Activated T-helper 9 cell treated with anti-CD3 and anti-CD28 coated beads, Interleukin-2, amount 50 U/mL, for 16 hours (primary cell): ENCODE results near the gene AQP4.

Source experiments
- DNase-seq: peaks from one replicate; pipeline ENCODE4 v3.0.0-alpha.2; 2020; ENCODE audit warnings: low read depth

AQP4 gene

GRCh38 chr18:26839609-26840008, 25.9 kb downstream of the AQP4 start:
- DNase-seq, result no peak

DNA sequence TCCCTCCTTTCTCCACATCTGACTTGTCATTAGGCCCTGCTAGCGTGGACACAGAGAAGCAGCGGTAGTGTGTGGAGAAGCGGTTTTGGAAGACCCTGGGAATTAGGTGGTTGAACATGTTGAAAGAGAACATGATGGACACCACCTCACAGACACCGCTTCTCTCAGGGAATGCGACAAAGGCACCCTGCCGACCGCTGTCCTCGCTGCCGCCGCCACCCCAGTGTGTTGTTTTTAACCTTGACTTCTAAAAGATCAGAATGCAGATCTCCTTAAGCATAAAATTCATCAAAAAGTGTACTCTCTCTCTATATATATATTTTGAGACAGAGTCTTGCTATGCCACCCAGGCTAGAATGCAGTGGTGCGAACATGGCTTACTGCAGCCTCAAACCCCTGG, 33.2 kb downstream of the AQP4 start:
- DNase-seq, result no peak

DNA sequence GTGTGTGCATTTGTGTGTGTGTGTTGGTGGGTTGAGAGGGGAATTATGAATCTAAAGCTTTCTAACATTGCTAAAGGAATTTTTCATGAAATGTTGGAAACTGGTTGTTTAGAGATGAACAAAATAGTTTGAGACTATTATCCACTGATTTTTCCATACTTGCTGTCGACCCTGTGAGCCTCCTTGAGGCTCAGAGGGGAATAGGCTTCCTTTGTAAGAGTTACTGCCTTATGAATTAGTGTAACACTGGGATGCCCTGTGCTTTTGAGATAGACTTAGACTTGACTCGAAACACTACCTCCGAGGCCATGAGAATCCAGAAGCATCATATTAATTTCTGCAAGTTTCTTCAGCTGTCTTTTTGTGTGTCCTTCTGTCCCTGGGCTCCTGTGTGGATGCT, 37.9 kb downstream of the AQP4 start:
- DNase-seq, result no peak

DNA sequence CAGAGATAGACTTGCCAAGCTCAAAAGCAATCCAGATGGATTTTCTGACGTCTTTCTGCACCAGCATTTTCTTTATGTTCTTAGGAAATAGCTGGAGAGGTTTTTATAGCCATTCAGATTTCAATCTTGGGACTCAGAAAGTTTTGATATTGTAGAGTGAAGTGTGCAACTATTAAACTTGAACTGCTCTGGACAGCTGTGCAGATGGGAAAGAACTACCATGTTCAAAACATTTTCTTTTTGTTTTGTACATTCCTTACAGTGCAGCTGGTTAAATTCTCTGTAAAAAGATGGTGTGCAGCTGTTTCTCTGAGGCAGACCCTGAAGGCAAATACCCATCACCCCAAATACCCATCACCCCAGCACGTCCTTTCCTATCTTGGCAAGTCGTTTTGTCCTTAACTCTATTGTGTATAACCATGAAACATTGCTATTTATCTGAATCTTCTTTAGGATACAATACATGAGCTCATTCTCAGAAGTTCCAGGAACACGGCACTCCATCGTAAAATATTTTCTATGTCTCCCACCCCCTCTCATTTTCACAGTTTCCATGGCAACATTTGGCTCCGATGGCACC, 38.8 kb downstream of the AQP4 start:
- DNase-seq, result no peak

DNA sequence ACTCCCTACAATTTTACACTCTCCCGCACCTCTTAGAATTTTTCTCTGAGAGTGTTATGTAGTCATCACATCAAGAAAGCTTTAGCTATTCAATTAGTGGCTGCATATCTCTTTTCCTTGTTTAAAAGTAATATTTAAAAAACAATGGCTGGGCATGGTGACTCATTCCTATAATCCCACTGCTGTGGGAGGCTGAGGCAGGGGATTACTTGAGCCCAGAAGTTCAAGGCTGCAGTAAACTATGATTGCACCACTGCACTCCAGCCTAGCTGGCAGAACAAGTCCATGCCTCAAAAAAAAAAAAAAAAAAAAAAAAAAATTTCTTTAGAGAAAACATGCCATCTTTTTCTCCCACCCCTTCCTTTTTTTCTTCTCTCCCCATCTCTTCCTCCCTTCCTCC, 44.3 kb downstream of the AQP4 start:
- no peak for DNase-seq

DNA sequence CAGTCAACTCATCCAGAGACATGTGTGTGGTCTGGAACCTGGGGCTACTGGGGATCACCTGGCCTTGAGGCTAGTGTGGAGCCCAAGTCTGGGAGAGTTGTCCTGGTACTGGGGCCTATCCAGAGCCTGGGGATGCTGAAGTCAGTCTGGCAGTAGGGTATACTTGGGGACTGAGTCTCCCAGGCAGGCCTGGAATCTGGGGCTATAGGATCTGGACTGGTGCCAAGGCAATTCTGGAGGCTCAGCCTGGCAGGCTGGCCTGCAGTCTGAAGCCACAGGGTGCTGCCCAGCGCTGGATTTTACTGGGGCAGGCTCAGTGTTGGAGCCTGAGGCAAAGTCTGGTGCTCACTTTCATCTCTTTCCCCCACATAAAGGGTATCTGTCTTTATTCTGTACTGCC, 46.5 kb downstream of the AQP4 start:
- no peak for DNase-seq

- no peak for DNase-seq
These were observed 47.0 kb downstream of the AQP4 start for GRCh38 chr18:26818461-26818860.

- DNase-seq, result no peak
These were observed 52.5 kb downstream of the AQP4 start for GRCh38 chr18:26813043-26813442.

DNA sequence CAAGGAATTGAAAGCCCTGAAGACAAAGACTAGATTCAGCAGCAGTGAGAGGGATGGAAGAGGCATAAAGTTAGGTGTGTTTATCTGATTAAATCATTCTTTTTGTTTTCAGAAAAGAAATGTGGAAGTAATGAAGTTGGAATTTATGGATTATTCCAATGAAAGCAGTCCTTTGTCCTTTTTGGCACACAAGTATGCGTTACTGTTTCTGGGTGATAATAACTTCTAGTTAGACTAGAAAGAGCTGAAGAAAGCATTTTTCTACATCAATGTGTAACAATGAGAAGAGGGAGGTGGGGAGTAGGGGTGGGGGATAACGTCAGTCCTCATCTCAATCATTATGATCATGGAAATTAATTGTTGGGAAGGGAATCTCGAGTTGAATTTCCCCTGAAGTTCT, 53.0 kb downstream of the AQP4 start:
- DNase-seq, result no peak

DNA sequence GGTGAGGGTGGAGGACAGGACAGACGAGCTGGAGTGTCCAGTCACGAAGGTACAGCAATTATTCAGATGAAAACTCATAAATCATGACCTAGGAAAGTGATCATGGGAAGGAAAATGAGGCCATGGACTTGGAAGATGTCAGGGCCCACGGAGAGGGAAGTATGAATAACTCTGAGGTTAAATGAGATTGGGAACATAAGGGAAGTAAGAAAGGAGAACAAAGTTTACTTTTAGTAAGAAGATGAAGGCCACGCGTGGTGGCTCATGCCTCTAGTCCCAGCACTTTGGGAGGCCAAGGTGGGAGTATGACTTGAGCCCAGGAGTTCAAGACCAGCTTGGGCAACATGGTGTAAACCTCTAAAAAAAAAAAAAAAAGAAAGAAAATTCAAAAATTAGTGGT, 56.2 kb downstream of the AQP4 start:
- no peak for DNase-seq

GRCh38 chr18:26806224-26806623, 59.3 kb downstream of the AQP4 start:
- no peak for DNase-seq

- DNase-seq, result no peak
These were observed 61.0 kb downstream of the AQP4 start for GRCh38 chr18:26804519-26804918.

DNA sequence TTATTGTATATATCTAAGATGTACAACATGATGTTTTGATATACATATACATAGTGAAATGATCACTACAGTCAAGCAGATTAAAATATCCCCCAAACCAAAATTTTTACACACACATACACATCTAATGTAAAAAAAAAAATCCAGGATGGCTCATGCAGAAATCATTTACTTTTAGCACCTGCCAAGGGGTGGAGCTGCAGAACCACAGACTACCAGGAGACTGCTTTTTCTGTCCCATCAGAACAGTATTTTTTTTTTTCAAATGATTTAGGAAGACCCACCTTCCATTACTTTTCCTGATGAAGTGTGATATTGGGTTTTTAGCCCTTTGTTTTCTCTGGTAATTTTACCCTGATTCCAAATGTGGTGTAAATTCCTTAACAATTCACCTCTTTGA, 61.9 kb downstream of the AQP4 start:
- DNase-seq, result no peak

DNA sequence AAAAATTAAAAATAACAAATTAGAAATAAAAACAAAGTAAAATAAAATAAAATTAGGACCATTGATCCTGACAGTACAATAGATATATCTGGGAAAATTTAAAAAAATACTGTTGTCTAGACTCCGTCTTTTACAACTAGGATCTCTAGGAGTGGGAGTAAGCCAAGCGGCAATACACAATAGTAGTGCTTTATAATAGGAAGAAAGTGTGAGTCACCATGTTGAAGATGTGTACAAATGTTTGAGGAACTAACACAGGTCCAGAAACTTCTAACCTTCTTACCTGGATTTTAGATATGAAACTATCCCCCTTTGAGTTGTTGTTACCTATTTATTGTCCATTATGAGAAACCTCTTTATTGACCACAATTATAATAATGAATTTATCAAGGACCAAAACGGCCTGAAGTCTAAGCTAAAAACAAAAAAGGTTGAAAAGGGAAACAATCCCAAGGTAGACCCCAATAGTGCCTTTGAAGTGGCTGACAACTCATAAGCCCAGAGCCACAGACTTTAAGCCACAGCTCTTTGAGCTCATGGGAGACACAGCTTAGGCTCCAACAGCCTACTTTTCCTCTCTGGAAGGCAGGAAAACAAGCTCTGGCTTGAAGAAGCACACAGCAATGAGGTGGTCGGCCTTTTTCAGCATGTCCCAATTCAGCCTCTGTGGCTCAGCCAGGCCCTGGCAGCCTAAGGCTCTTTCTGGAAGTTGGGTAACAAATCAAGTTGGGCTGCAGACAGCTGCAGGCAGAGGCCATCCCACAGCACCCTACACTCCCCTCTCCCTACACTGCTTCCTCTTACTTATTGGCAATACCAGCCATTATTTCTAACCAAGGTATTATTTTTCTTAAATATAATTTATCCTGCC, 62.9 kb downstream of the AQP4 start:
- no peak for DNase-seq
